ENCODE data around the gene NUP160. TPM values are rescaled to one million over a fixed set of nuclear protein-coding genes. Genes with fewer than 3 reads are reported as not detected.
"Not testable (repeated sequence)": the region's sequence is repeated elsewhere in the genome, so short reads cannot be mapped to it uniquely, and the experiment has no call there.

NUP160 gene
- total RNA-seq, 1 donor from 2014 or later, result 40.4 TPM

GRCh38 chr11:47766509-47767227 is 81.5 kb downstream of the NUP160 start:
- ATAC-seq, result peak; percentile 44
- H3K27me3 ChIP-seq, result no peaks in the 10 kb centered on the region

GRCh38 chr11:47765086-47765485 is 83.1 kb downstream of the NUP160 start:
- DNase-seq (no peak), ATAC-seq (no peak)
- Histone ChIP-seq H3K4me1 (peaks cover 22% of the 10 kb centered on the region), H3K36me3 (peaks cover 49% of the 10 kb centered on the region), H3K9me3 (no peaks in the 10 kb centered on the region), H3K27ac (no peak overlapping the region), H3K27me3 (no peaks in the 10 kb centered on the region), H3K4me3 (no peak overlapping the region)
- no peak for TF ChIP-seq CTCF (IDR thresholded peaks at IDR 0.05)
- intact Hi-C loops (cut with DNase I), result no loop called here

More at GRCh38 chr11:47766509-47767227, 81.5 kb downstream of the NUP160 start:
- Histone ChIP-seq H3K4me3 (peak overlapping the region; percentile 95), H3K4me1 (peaks cover 22% of the 10 kb centered on the region), H3K9me3 (no peaks in the 10 kb centered on the region), H3K27ac (peak overlapping the region; percentile 99), H3K36me3 (peaks cover 33% of the 10 kb centered on the region)
- intact Hi-C loops (cut with DNase I), result no loop called here
- no peak for TF ChIP-seq CTCF (IDR thresholded peaks at IDR 0.05)
- peak; percentile 82 for DNase-seq

GRCh38 chr11:47759291-47759690 is 88.9 kb downstream of the NUP160 start:
- peaks cover 79% of the 10 kb centered on the region for H3K36me3 ChIP-seq
- H3K4me1 ChIP-seq; H3K4me3 ChIP-seq; H3K27ac ChIP-seq; DNase-seq; ATAC-seq; H3K27me3 ChIP-seq; H3K9me3 ChIP-seq; intact Hi-C loops (cut with DNase I): not testable (repeated sequence)

GRCh38 chr11:47756208-47756607 is 91.9 kb downstream of the NUP160 start:
- intact Hi-C loops (cut with DNase I), result no loop called here
- no peak overlapping the region for H3K27ac ChIP-seq
- H3K9me3 ChIP-seq, result no peaks in the 10 kb centered on the region
- H3K4me1 ChIP-seq, result no peaks in the 10 kb centered on the region
- no peak for ATAC-seq
- no peak overlapping the region for H3K4me3 ChIP-seq
- peaks cover 82% of the 10 kb centered on the region for H3K36me3 ChIP-seq
- H3K27me3 ChIP-seq, result no peaks in the 10 kb centered on the region
- no peak for DNase-seq
- TF ChIP-seq CTCF (IDR thresholded peaks at IDR 0.05), result no peak

- intact Hi-C loops (cut with DNase I), result no loop called here
- Histone ChIP-seq H3K36me3 (peaks cover 90% of the 10 kb centered on the region), H3K4me3 (no peak overlapping the region), H3K27me3 (no peaks in the 10 kb centered on the region), H3K4me1 (no peaks in the 10 kb centered on the region), H3K27ac (no peak overlapping the region), H3K9me3 (no peaks in the 10 kb centered on the region)
- ATAC-seq (no peak), DNase-seq (no peak)
- TF ChIP-seq CTCF (IDR thresholded peaks at IDR 0.05), result no peak
Measured at GRCh38 chr11:47750725-47751124, 97.4 kb downstream of the NUP160 start.

GRCh38 chr11:47742494-47742893 is 105.7 kb downstream of the NUP160 start:
- H3K9me3 ChIP-seq; H3K4me3 ChIP-seq; H3K4me1 ChIP-seq; ATAC-seq; H3K27ac ChIP-seq; intact Hi-C loops (cut with DNase I); H3K27me3 ChIP-seq; DNase-seq: not testable (repeated sequence)
- H3K36me3 ChIP-seq, result peaks cover 100% of the 10 kb centered on the region

GRCh38 chr11:47737817-47738216 is 110.3 kb downstream of the NUP160 start:
- H3K27ac ChIP-seq; ATAC-seq; H3K4me3 ChIP-seq; H3K9me3 ChIP-seq; H3K4me1 ChIP-seq; DNase-seq; intact Hi-C loops (cut with DNase I); H3K27me3 ChIP-seq: not testable (repeated sequence)
- H3K36me3 ChIP-seq, result peaks cover 100% of the 10 kb centered on the region
